GM21576 (cell line): ENCODE measurements around the gene SLCO2A1.
"Not testable (repeated sequence)": the region's sequence is repeated elsewhere in the genome, so short reads cannot be mapped to it uniquely, and the experiment has no call there.

Experiments
- ATAC-seq: cut with Tn5 transposase; IDR thresholded peaks from one replicate; pipeline ENCODE4 v1.9.1; 2021; ENCODE audit warnings: mild to moderate bottlenecking, moderate library complexity; ENCODE audit not compliant: unreplicated experiment

Gene SLCO2A1

GRCh38 chr3:134029734-134030378 lies at the start of gene SLCO2A1:
TSS of gene SLCO2A1 (minus strand) at chr3:134029925. CDS start at chr3:134029802, 123 bp downstream.
- ATAC-seq, result no peak

- ATAC-seq, result no peak
Measured at GRCh38 chr3:134079111-134079547, 49.4 kb upstream of the SLCO2A1 start.

GRCh38 chr3:134078169-134078831 lies 48.6 kb upstream of the SLCO2A1 start:
- ATAC-seq, result no peak

- ATAC-seq, result no peak
Measured at GRCh38 chr3:134077649-134078161, 48.0 kb upstream of the SLCO2A1 start.

- no peak for ATAC-seq
Measured at GRCh38 chr3:134076851-134077250, 47.1 kb upstream of the SLCO2A1 start.

GRCh38 chr3:134075846-134076245 lies 46.1 kb upstream of the SLCO2A1 start:
- no peak for ATAC-seq

GRCh38 chr3:134075568-134075825 lies 45.8 kb upstream of the SLCO2A1 start:
- no peak for ATAC-seq

- ATAC-seq, result no peak
Measured at GRCh38 chr3:134074790-134075567, 45.3 kb upstream of the SLCO2A1 start.

GRCh38 chr3:134074001-134074789 lies 44.5 kb upstream of the SLCO2A1 start:
- no peak for ATAC-seq

GRCh38 chr3:134073583-134073945 lies 43.8 kb upstream of the SLCO2A1 start:
- ATAC-seq, result no peak

GRCh38 chr3:134072881-134073582 lies 43.3 kb upstream of the SLCO2A1 start:
- no peak for ATAC-seq

- ATAC-seq, result not testable (repeated sequence)
Measured at GRCh38 chr3:134070281-134070680, 40.6 kb upstream of the SLCO2A1 start.

- no peak for ATAC-seq
Measured at GRCh38 chr3:134068429-134068828, 38.7 kb upstream of the SLCO2A1 start.

- ATAC-seq, result no peak
Measured at GRCh38 chr3:134067531-134068161, 37.9 kb upstream of the SLCO2A1 start.

GRCh38 chr3:134066651-134067530 lies 37.2 kb upstream of the SLCO2A1 start:
- ATAC-seq, result no peak

GRCh38 chr3:134066158-134066541 lies 36.4 kb upstream of the SLCO2A1 start:
- no peak for ATAC-seq

GRCh38 chr3:134065252-134066157 lies 35.8 kb upstream of the SLCO2A1 start:
- ATAC-seq, result no peak

GRCh38 chr3:134064081-134064480 lies 34.4 kb upstream of the SLCO2A1 start:
- no peak for ATAC-seq
